GM21367 (cell line): Measurements from ENCODE around the gene ADGRL2.
"Not testable (repeated sequence)": the region's sequence is repeated elsewhere in the genome, so short reads cannot be mapped to it uniquely, and the experiment has no call there.

ENCODE experiments used
- ATAC-seq: cut with Tn5 transposase; IDR thresholded peaks from one replicate; pipeline ENCODE4 v1.9.1; 2021; ENCODE audit not compliant: unreplicated experiment

Gene ADGRL2

GRCh38 chr1:81846630-81847029, 45.9 kb downstream of the ADGRL2 start:
- no peak for ATAC-seq

DNA sequence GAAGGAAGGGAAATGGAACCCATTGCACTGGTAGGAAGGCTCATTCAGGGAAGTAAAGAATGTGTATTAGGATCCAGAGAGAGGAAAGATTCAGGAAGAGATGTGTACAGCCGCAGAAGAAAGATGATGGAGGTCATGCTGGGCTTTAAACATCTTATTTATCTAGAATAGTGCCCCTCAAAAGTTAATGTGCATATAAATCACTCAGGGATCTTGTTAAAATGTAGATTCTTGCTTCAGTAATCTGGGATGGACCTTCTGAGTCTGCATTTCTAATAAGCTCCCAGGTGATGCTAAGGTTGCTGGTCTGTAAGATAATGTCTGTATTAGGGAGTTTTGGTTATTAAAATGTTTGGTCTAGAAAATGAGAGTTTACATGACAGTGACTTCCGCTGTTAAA, 46.3 kb downstream of the ADGRL2 start:
- ATAC-seq: no peak

DNA sequence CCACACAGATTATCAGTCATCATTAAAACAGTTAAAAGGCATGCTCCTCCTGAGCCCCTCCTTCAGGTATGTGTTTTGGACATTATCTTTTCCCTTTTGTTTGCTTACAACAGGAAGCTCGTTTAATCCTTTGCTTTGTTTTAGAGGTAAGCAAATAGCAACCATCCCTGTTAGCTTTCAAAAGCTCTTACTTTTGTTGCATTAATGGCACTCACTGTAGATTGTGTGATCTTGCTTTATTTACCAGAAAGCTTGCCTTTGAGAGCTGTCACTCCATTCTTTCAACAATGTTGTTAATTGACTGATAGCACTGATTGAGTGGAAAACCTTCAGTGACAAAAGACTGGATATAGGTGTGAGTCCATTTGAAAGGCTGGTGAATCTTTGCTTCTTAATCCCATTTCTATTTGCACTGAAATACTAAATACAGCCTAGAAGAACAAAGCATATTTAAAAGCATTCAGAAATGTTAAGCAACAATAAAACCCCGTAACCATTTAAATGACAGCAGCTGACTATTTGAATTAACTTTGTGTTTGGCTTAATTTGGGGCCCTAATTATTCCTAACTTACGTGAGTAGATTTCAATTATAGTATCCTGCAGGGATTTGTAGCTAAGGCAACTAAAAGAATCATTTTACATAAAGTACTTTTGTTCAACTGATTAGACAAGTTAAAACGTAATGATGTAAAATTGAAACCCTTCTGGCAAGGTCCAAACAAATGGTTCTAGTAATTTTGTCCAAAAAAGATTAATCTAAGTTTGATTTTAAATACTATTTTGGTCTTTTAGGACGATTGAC, 48.3 kb downstream of the ADGRL2 start:
- no peak for ATAC-seq

GRCh38 chr1:81850031-81850430, 49.3 kb downstream of the ADGRL2 start:
- no peak for ATAC-seq

DNA sequence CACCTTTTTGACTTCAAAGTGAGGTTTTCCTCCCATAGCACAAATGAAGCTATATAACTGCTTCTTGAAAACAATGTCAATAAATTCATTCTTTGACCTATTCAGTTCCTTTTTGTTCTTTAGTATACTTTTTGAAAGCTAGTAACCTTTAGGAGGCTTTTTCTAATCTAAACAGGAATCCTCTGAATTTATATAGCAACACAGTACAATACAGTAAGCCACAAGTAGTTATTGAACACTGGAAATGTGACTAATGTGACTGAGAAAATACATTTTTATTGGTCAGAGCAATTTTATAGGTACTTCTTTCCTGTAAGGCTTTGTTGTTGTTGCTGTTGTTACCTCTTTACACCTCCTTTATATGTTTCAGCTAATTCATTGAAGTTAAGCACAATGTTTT, 49.8 kb downstream of the ADGRL2 start:
- no peak for ATAC-seq

GRCh38 chr1:81851217-81851616, 50.5 kb downstream of the ADGRL2 start:
- no peak for ATAC-seq

DNA sequence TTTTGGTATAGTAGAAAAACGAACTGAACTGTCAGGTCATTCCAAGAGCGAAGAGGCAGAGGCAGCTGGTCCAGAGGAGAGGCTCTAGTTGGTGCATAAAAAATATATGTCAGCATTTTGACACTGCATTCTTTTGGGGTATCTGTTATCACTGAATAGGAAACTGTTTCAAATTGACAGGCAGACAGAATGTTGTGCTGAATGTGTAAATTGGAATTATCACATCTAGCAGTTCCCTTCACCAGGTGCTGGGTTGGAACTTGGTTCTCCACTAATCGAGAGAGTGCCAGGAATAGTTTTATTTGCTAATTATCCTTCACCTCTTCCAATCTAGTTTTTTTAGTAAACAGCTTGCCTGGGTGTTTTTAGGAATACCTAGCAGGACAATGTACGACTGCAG, 52.2 kb downstream of the ADGRL2 start:
- no peak for ATAC-seq

DNA sequence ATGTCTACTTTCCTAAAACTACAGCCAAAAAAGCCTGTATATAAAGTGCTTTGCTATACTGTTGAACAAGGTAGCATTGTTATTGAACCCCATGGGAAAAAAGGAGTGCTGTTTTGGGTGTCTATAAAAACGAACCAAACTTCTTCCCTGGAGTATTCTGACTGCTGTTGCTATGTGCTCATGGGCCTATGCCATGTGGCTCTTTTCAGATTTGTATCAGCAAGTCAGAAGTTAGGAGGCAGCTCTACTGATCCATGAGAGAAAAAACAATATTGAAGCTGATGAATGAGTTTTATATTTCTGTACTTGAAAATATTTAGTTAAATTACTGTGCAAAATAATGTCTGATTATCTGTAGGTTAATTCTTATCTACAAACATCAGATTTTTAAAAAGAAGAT, 66.5 kb downstream of the ADGRL2 start:
- no peak for ATAC-seq

DNA sequence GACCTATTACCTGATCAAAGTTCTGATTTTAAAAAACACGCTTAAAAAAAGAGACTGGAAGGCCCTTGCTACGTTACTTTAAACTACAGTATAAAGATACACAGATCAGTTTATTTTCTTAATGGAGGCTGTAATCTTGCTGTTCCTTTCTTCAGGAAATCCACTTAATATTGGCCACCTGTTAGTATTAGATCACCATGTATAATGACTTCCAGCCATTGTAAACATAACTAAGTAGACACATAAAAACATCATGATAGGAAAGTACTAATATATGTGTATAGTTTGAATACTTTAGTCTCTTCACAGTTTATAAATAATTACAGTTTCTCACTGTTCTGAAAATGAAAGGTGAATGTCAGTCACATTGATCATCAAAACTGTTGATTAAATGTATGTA, 68.6 kb downstream of the ADGRL2 start:
- no peak for ATAC-seq

GRCh38 chr1:81871091-81871490, 70.4 kb downstream of the ADGRL2 start:
- not testable (repeated sequence) for ATAC-seq

DNA sequence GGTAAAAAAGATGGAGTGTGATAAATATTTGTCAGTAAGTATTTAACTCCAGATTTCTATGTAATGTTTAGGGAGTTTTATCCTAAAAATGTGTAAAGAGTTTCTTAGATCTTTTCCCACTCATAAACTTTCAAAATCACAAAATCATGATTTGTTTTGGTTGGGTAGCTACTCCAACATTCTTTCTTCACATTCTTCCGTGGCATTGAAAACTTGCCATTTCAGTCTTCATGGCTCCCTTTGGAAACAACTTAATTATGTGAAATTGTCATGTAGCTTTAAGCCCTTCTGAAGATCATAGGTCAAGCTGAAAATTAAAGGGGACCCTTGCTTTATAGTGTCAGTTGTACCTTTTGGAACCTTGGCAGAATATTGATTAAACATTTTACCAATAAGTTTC, 73.2 kb downstream of the ADGRL2 start:
- ATAC-seq: no peak

DNA sequence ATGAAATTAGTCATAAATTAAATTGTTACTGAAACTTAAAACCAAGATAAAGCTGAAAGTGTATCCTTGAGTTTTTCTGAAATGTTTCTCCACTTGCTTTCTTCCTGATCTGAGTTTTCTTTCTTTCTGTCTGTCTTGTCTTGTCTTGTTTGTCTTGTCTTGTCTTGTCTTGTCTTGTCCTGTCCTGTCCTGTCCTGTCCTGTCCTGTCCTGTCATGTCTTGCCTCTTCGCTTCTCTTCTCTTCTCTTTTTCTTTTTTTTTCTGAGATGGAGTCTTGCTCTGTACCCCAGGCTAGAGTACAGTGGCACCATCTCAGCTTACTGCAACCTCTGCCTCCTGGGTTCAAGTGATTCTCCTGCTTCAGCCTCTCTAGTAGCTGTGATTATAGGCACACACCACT, 73.7 kb downstream of the ADGRL2 start:
- ATAC-seq: no peak

- ATAC-seq: no peak
These were observed 74.2 kb downstream of the ADGRL2 start for GRCh38 chr1:81874940-81875339.

GRCh38 chr1:81876901-81877733, 76.4 kb downstream of the ADGRL2 start:
- no peak for ATAC-seq

- ATAC-seq: no peak
These were observed 77.2 kb downstream of the ADGRL2 start for GRCh38 chr1:81877940-81878339.

- ATAC-seq: no peak
These were observed 77.8 kb downstream of the ADGRL2 start for GRCh38 chr1:81878538-81878937.

DNA sequence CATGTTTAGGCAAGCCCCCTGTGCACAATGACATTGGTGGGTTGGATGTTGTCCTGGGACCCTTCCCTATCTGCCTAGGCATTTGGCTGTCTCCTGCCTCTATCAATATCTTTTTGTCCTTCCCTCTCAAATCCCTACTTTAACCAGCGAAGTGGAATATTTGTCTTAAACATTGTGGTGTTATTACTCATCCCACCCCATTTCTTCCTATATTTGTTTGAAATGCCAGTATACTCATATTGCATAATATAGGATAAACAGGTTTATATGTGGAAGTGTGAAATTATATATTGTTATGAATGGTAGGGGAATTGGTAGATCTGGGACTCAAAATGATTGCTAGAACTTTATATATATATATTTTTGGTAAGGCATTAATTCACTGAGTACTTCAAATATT, 80.0 kb downstream of the ADGRL2 start:
- no peak for ATAC-seq

DNA sequence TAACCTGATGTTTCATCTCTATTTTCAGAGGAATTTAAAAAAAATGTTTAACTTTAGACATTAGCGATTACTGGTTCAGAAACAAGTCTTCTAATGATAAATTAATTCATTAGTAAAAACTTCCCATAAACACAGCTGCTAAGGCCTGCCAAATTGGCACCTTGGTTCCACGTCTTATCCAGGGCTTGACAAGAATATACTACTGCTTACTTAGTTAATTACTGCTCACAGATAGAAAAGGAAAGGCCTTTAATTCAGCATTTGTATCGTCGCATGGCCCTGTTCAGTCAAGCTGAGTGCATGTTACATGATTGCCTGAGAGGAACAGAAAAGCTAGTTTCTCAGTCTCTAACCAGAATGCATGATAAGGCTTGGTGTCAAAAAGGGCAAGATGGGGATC, 84.6 kb downstream of the ADGRL2 start:
- ATAC-seq: no peak

DNA sequence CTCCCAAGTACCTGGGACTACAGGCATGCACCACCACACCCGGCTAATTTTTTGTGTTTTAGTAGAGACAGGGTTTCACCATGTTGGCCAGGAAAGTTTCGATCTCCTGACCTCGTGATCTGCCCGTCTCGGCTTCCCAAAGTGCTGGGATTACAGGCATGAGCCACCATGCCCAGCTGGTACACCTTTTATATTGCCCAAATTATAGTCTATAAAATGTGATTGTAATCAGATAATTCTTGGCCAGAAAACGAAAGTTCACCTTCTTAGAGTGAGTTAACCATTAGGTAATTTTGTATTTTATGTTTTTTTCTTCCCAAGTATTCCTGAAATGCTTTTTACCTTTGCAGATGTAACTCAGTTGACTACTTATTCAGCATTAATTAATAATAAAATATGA, 85.6 kb downstream of the ADGRL2 start:
- ATAC-seq: not testable (repeated sequence)

DNA sequence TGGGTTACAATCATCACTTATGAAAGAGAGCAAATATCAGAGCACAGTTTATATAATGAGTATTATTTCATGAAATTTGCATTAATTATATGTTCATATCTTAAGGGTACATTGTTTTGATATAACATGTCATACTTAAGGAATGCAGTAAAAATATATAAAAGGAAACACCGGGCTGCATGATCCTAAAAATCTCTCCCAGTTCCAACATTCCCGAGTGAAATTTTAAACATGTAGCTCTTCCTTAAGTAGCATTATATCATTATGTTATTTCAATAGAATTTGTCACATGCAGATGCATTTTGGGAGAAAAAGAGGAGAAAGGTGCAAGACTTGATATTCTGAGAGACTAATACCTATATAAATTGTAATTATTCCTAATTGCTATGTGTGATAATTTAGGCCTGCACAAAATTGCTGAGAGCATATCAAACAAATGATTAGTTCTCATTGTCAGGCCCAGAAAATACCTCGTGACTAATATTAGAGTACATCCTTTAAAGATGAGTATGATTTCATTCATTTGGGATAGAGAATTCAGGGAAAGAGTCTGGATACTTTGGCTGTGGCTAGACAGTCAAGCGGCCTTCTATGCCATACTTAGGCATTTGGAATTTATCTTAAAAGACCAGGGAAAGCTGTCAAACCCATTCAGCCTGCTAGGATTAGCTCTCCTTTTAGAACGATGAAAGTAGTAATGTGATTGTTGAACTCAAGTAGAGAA, 86.8 kb downstream of the ADGRL2 start:
- ATAC-seq: no peak

DNA sequence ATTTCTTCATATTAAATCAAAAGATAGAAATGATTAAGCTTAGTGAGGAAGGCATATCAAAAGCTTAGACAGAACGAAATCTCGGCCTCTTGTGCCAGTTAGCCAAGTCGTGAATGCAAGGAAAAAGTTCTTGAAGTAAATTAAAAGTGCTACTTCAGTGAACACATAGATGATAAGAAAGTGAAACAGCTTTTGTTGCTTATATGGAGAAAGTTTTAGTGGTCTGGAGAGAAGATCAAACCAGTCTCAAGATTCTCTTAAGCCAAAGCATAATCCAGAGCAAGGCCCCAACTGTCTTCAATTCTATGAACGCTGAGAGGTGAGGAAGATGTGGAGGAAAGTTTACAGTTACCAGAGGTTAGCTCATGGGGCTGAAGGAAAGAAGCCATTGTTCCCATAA, 88.4 kb downstream of the ADGRL2 start:
- no peak for ATAC-seq

- no peak for ATAC-seq
These were observed 94.1 kb downstream of the ADGRL2 start for GRCh38 chr1:81894867-81895266.
